Measurements from ENCODE around the gene ZNF518B. TPM values are rescaled to one million over a fixed set of nuclear protein-coding genes. Genes with fewer than 3 reads are reported as not detected.

The ZNF518B gene
- total and polyA plus RNA-seq, 2 of the 13 experiments (the other 11 are each of a cell fraction or from before 2014, with no cell fraction given): 0.02 TPM; not detected in 1

- no peak for TF ChIP-seq EZH2 (conservative IDR thresholded peaks at IDR 0.05; ENCODE audit: low read depth, low read length)
- TF ChIP-seq YY1 (IDR thresholded peaks at IDR 0.05; ENCODE audit: insufficient read depth, insufficient replicate concordance, low read depth, low read length): no peak
These were observed 8.2 kb downstream of the ZNF518B start (continued) for GRCh38 chr4:10448991-10449390.

GRCh38 chr4:10442976-10443375, 14.2 kb downstream of the ZNF518B start:
- intact Hi-C loops (cut with micrococcal nuclease; ENCODE audit: unreplicated experiment) (no loop called here), in situ Hi-C loops (cut with HindIII; ENCODE audit: extremely low pct_ligation_motif_present, low pct_unique_long_range_greater_than_20kb) (no loop called here)
- H3K4me1 ChIP-seq (ENCODE audit: insufficient read depth, low read length): no peaks in the 10 kb centered on the region
- no peaks in the 10 kb centered on the region for H3K9me3 ChIP-seq (ENCODE audit: low read length)
- no peak overlapping the region for H3K4me3 ChIP-seq (replicated peaks in 1 of 3; ENCODE audit: insufficient read depth in 1 of 3, low read depth in 2 of 3, low read length in 3 of 3)
- DNase-seq (ENCODE audit: low spot score) (no peak), FAIRE-seq (no peak), ATAC-seq (no peak)
- no TSS peak for BruUV-seq (replicated peaks)
- H3K27me3 ChIP-seq (ENCODE audit: control insufficient read depth in 1 of 2, insufficient read depth in 2 of 2, low read length in 2 of 2): peaks cover 0 to 10% of the 10 kb centered on the region in 2 experiments; a peak in 1 of 5 replicates
- H3K4me2 ChIP-seq (ENCODE audit: low read depth, low read length): no peak overlapping the region
- H2AFZ ChIP-seq (ENCODE audit: low read length): no peak overlapping the region
- POLR2A ChIA-PET: no interaction called here
- no peak for TF ChIP-seq ZNF44 (CRISPR knock-in tag; IDR thresholded peaks at IDR 0.05)
- no peak for TF ChIP-seq MED13 (CRISPR knock-in tag; IDR thresholded peaks at IDR 0.05)
- no peak for TF ChIP-seq AKAP8 (CRISPR knock-in tag; IDR thresholded peaks at IDR 0.05)
- no peak for TF ChIP-seq ZBTB44 (CRISPR knock-in tag; IDR thresholded peaks at IDR 0.05)
- no peak for TF ChIP-seq ZNF530 (CRISPR knock-in tag; IDR thresholded peaks at IDR 0.05; ENCODE audit: low read depth)
- no peak for TF ChIP-seq ARID2 (CRISPR knock-in tag; IDR thresholded peaks at IDR 0.05; ENCODE audit: borderline replicate concordance)
- TF ChIP-seq ZNF383 (CRISPR knock-in tag; IDR thresholded peaks at IDR 0.05; ENCODE audit: borderline replicate concordance): no peak
- H4K20me1 ChIP-seq (ENCODE audit: insufficient read depth, low read length): no peaks in the 10 kb centered on the region
- 62% methylated on average over 5 of the region's 5 CpGs for WGBS (ENCODE audit: low lambda C conversion rate)
- H3K36me3 ChIP-seq (replicated peaks in 1 of 2; ENCODE audit: control insufficient read depth in 1 of 2, insufficient read depth in 2 of 2, low read length in 2 of 2): no peaks in the 10 kb centered on the region
- no peaks in the 10 kb centered on the region for H3K79me2 ChIP-seq (ENCODE audit: insufficient read depth, low read length)
- H3K9ac ChIP-seq (ENCODE audit: insufficient read depth, low read depth, low read length): no peak overlapping the region
- CTCF ChIA-PET (ENCODE audit: low intra/inter-chr PET ratio, low total read pairs): no interaction called here
- H3K27ac ChIP-seq (ENCODE audit: extremely low read length, insufficient read depth, low read length): no peak overlapping the region
